ENCODE measurements around the gene THADA.
"Not testable (repeated sequence)": the region's sequence is repeated elsewhere in the genome, so short reads cannot be mapped to it uniquely, and the experiment has no call there.

The THADA gene

GRCh38 chr2:43209204-43209717, 386.6 kb downstream of the THADA start:
- no peak for DNase-seq (ENCODE audit: low read depth)

- no peak for DNase-seq (ENCODE audit: low read depth)
These were observed 388.1 kb downstream of the THADA start for GRCh38 chr2:43207553-43208300.

GRCh38 chr2:43206602-43207001, 389.2 kb downstream of the THADA start:
- DNase-seq (ENCODE audit: low read depth), result no peak

- DNase-seq (ENCODE audit: low read depth), result no peak
These were observed 392.5 kb downstream of the THADA start for GRCh38 chr2:43203373-43203772.

- DNase-seq (ENCODE audit: low read depth), result no peak
These were observed 393.5 kb downstream of the THADA start for GRCh38 chr2:43202289-43202688.

- no peak for DNase-seq (ENCODE audit: low read depth)
These were observed 394.3 kb downstream of the THADA start for GRCh38 chr2:43201497-43201896.

GRCh38 chr2:43201016-43201415, 394.8 kb downstream of the THADA start:
- no peak for DNase-seq (ENCODE audit: low read depth)

- no peak for DNase-seq (ENCODE audit: low read depth)
These were observed 396.0 kb downstream of the THADA start for GRCh38 chr2:43199492-43200488.

- no peak for DNase-seq (ENCODE audit: low read depth)
These were observed 397.6 kb downstream of the THADA start for GRCh38 chr2:43198263-43198662.

GRCh38 chr2:43197588-43197896, 398.3 kb downstream of the THADA start:
- no peak for DNase-seq (ENCODE audit: low read depth)

GRCh38 chr2:43196768-43197587, 398.9 kb downstream of the THADA start:
- DNase-seq (ENCODE audit: low read depth), result no peak

- no peak for DNase-seq (ENCODE audit: low read depth)
These were observed 401.5 kb downstream of the THADA start for GRCh38 chr2:43194121-43194869.

- no peak for DNase-seq (ENCODE audit: low read depth)
These were observed 402.2 kb downstream of the THADA start for GRCh38 chr2:43193652-43194120.

- no peak for DNase-seq (ENCODE audit: low read depth)
These were observed 402.8 kb downstream of the THADA start for GRCh38 chr2:43192744-43193651.

GRCh38 chr2:43191947-43192516, 403.8 kb downstream of the THADA start:
- DNase-seq (ENCODE audit: low read depth), result no peak

GRCh38 chr2:43190311-43191052, 405.4 kb downstream of the THADA start:
- DNase-seq (ENCODE audit: low read depth), result no peak

GRCh38 chr2:43189861-43190260, 406.0 kb downstream of the THADA start:
- DNase-seq (ENCODE audit: low read depth), result not testable (repeated sequence)

- DNase-seq (ENCODE audit: low read depth), result no peak
These were observed 407.1 kb downstream of the THADA start for GRCh38 chr2:43188561-43189386.
